ENCODE measurements around the gene PDZD8. TPM values are rescaled to one million over a fixed set of nuclear protein-coding genes. Genes with fewer than 3 reads are reported as not detected.

The PDZD8 gene
- total RNA-seq, 1 donor from 2014 or later = 20.1 TPM

DNA sequence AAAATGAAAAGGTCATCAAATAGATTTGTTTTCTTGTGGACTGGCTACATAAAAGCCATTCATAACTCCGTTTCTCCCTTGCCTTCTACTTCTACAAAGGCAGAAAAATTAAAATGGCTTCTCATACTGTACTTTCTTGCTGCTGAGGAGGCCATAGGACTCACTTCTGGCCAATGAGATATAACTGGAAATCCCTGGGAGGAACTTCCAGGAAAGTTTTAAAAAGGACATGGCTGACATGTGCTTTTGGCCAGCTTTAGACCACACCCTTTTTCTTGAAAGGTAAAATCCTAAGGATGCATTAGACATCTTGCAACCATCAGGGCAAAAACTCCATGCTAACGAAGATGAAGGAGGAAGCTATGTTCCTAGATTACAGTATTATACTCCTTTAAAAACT lies 58.5 kb downstream of the PDZD8 start:
- Mint-ChIP-seq H3K36me3 (peaks cover 9% of the 10 kb centered on the region), H3K27me3 (ENCODE audit: insufficient read depth, low read depth) (no peaks in the 10 kb centered on the region), H3K27ac (no peak overlapping the region), H3K9me3 (no peaks in the 10 kb centered on the region), H3K4me1 (no peaks in the 10 kb centered on the region), H3K4me3 (no peak overlapping the region)
- TF ChIP-seq EZH2 (IDR thresholded peaks at IDR 0.05) = no peak
- no peak for TF ChIP-seq EZH2phosphoT487 (IDR thresholded peaks at IDR 0.05)
- TF ChIP-seq, protein P1, sequence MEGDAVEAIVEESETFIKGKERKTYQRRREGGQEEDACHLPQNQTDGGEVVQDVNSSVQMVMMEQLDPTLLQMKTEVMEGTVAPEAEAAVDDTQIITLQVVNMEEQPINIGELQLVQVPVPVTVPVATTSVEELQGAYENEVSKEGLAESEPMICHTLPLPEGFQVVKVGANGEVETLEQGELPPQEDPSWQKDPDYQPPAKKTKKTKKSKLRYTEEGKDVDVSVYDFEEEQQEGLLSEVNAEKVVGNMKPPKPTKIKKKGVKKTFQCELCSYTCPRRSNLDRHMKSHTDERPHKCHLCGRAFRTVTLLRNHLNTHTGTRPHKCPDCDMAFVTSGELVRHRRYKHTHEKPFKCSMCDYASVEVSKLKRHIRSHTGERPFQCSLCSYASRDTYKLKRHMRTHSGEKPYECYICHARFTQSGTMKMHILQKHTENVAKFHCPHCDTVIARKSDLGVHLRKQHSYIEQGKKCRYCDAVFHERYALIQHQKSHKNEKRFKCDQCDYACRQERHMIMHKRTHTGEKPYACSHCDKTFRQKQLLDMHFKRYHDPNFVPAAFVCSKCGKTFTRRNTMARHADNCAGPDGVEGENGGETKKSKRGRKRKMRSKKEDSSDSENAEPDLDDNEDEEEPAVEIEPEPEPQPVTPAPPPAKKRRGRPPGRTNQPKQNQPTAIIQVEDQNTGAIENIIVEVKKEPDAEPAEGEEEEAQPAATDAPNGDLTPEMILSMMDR (IDR thresholded peaks at IDR 0.05) = no peak
- H3K4me2 ChIP-seq = no peak overlapping the region
- no peak overlapping the region for H2AFZ ChIP-seq (replicated peaks)
- no peak overlapping the region for H3K4me3 ChIP-seq
- H3K27ac ChIP-seq = no peak overlapping the region
- no peak for DNase-seq (ENCODE audit: low spot score)
- no peaks in the 10 kb centered on the region for H3K4me1 ChIP-seq
- no peaks in the 10 kb centered on the region for H3K27me3 ChIP-seq
- peaks cover 9% of the 10 kb centered on the region for H3K79me2 ChIP-seq (ENCODE audit: low read depth)
- H3K36me3 ChIP-seq = no peaks in the 10 kb centered on the region
- H3K9ac ChIP-seq = no peak overlapping the region
- peaks cover 18% of the 10 kb centered on the region for H4K20me1 ChIP-seq (ENCODE audit: low read depth)
- H3K9me3 ChIP-seq (ENCODE audit: low read depth) = no peaks in the 10 kb centered on the region
- H3F3A ChIP-seq (ENCODE audit: low read depth) = no peaks in the 10 kb centered on the region

DNA sequence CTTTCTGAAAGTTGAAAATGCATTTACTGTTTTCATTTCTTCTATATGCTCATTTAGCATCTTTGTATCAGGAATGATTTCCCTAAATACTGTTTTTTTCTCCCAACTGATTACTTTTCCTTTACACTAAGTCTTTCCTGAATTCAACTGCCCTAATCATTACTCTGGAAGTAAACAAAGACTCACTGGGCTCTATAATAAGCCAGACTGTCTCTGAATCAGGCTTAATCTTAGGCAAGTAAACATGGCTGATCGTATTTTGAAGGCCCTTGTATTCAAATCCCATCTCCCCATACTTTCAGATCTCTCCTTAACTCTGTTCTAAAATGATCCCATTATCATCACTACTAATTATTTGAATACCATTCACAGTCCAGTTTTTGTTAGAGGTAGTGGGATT lies 61.6 kb downstream of the PDZD8 start:
- Histone ChIP-seq H3K27me3 (no peaks in the 10 kb centered on the region), H3K9ac (no peak overlapping the region), H2AFZ (replicated peaks) (no peak overlapping the region), H3K79me2 (ENCODE audit: low read depth) (no peaks in the 10 kb centered on the region), H3K4me3 (no peak overlapping the region), H3K27ac (no peak overlapping the region), H3K4me2 (no peak overlapping the region), H3F3A (ENCODE audit: low read depth) (no peaks in the 10 kb centered on the region), H4K20me1 (ENCODE audit: low read depth) (no peaks in the 10 kb centered on the region), H3K4me1 (no peaks in the 10 kb centered on the region), H3K36me3 (no peaks in the 10 kb centered on the region), H3K9me3 (ENCODE audit: low read depth) (no peaks in the 10 kb centered on the region)
- Mint-ChIP-seq H3K9me3 (no peaks in the 10 kb centered on the region), H3K27me3 (ENCODE audit: insufficient read depth, low read depth) (no peaks in the 10 kb centered on the region), H3K27ac (no peak overlapping the region), H3K36me3 (peaks cover 12% of the 10 kb centered on the region), H3K4me3 (no peak overlapping the region), H3K4me1 (no peaks in the 10 kb centered on the region)
- TF ChIP-seq, protein P1 (IDR thresholded peaks at IDR 0.05) = no peak
- TF ChIP-seq EZH2phosphoT487 (IDR thresholded peaks at IDR 0.05) (no peak), EZH2 (IDR thresholded peaks at IDR 0.05) (no peak)
- no peak for DNase-seq (ENCODE audit: low spot score)

DNA sequence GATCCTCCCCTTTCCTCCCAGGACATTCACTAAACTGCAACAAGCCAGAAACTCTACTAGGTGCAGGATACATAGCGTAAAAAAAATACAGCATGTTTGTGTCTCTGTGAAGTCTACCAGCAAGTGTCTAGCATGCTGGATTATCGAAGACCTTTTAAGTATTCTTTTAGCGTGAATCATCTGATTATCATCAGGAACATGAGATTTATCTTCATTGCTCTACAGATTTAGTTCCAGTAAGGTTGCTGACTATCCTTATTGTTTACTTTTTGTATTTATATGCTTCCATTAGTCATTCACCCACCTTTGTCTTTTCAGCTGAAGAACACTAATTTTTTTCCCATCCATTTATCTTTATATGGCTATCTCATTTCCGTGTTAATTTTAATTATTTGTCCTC lies 62.8 kb downstream of the PDZD8 start:
- H3K27me3 ChIP-seq = no peaks in the 10 kb centered on the region
- H3K4me3 ChIP-seq = no peak overlapping the region
- no peaks in the 10 kb centered on the region for H3K27me3 Mint-ChIP-seq (ENCODE audit: insufficient read depth, low read depth)
- TF ChIP-seq, protein P1 (IDR thresholded peaks at IDR 0.05) = no peak
- H3K79me2 ChIP-seq (ENCODE audit: low read depth) = no peaks in the 10 kb centered on the region
- no peak overlapping the region for H3K27ac ChIP-seq
- H4K20me1 ChIP-seq (ENCODE audit: low read depth) = no peaks in the 10 kb centered on the region
- no peaks in the 10 kb centered on the region for H3K4me1 ChIP-seq
- H3K9me3 Mint-ChIP-seq = no peaks in the 10 kb centered on the region
- no peak overlapping the region for H3K9ac ChIP-seq
- no peaks in the 10 kb centered on the region for H3K4me1 Mint-ChIP-seq
- no peaks in the 10 kb centered on the region for H3K9me3 ChIP-seq (ENCODE audit: low read depth)
- DNase-seq (ENCODE audit: low spot score) = no peak
- no peaks in the 10 kb centered on the region for H3K36me3 ChIP-seq
- no peak overlapping the region for H3K27ac Mint-ChIP-seq
- no peaks in the 10 kb centered on the region for H3F3A ChIP-seq (ENCODE audit: low read depth)
- no peak overlapping the region for H3K4me2 ChIP-seq
- H3K4me3 Mint-ChIP-seq = no peak overlapping the region
- no peak overlapping the region for H2AFZ ChIP-seq (replicated peaks)
- H3K36me3 Mint-ChIP-seq = peaks cover 12% of the 10 kb centered on the region

DNA sequence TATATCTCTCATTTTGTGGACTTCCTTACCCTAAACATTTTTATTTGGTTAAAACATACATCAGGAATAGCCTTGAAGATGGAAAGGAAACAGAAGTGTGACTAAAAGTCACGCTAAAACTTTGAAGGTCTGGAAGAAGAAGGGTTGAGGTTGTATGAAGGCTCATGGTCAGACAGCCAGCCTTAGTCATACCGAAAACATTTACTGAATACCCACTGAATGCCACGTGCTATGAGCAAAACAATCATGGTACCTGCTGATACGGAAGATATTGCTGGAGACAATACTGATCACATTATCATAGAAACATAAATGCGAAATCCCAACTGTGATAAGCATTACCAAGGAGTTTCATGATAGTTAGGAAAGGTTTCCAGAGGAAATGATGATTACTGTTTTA lies 64.0 kb downstream of the PDZD8 start:
- TF ChIP-seq, protein P1 (IDR thresholded peaks at IDR 0.05) = no peak
- no peak for TF ChIP-seq EZH2phosphoT487 (IDR thresholded peaks at IDR 0.05)
- TF ChIP-seq EZH2 (IDR thresholded peaks at IDR 0.05) = no peak
- H3K27me3 ChIP-seq = no peaks in the 10 kb centered on the region
- no peak overlapping the region for H3K4me2 ChIP-seq
- H3K36me3 ChIP-seq = no peaks in the 10 kb centered on the region
- DNase-seq (ENCODE audit: low spot score) = no peak
- Mint-ChIP-seq H3K27ac (no peak overlapping the region), H3K36me3 (peaks cover 12% of the 10 kb centered on the region), H3K9me3 (no peaks in the 10 kb centered on the region), H3K4me3 (no peak overlapping the region), H3K27me3 (ENCODE audit: insufficient read depth, low read depth) (no peaks in the 10 kb centered on the region), H3K4me1 (no peaks in the 10 kb centered on the region)
- no peaks in the 10 kb centered on the region for H3K4me1 ChIP-seq
- H3F3A ChIP-seq (ENCODE audit: low read depth) = no peaks in the 10 kb centered on the region
- no peak overlapping the region for H3K9ac ChIP-seq
- H3K9me3 ChIP-seq (ENCODE audit: low read depth) = no peaks in the 10 kb centered on the region
- H3K79me2 ChIP-seq (ENCODE audit: low read depth) = no peaks in the 10 kb centered on the region
- no peak overlapping the region for H2AFZ ChIP-seq (replicated peaks)
- H3K4me3 ChIP-seq = no peak overlapping the region
- no peak overlapping the region for H3K27ac ChIP-seq
- no peaks in the 10 kb centered on the region for H4K20me1 ChIP-seq (ENCODE audit: low read depth)
